Thymus (tissue), 11 donors: ENCODE results near the gene RP2. TPM values are rescaled to one million over a fixed set of nuclear protein-coding genes. Genes with fewer than 3 reads are reported as not detected.

Experiments
- DNase-seq, 9 donors: peaks; one replicate each; pipeline ENCODE4 v3.0.0-alpha.2; 2013; ENCODE audit warnings: low spot score in 9 of 9, low read depth in 6 of 9, missing footprints in 1 of 9
- H3K27ac ChIP-seq, 2 donors: one replicate each; pipeline ENCODE4 v1.5.1; 2013; ENCODE audit warnings: control low read depth in 1 of 2, low read depth in 1 of 2, low read length in 1 of 2, mild to moderate bottlenecking in 1 of 2, moderate library complexity in 1 of 2
- H3K27me3 ChIP-seq, 2 donors: one replicate each; pipeline ENCODE4 v1.5.1; 2013; ENCODE audit warnings: low read length in 1 of 2; ENCODE audit not compliant: control insufficient read depth in 2 of 2, insufficient read depth in 1 of 2
- H3K36me3 ChIP-seq, 2 donors: one replicate each; pipeline ENCODE4 v1.5.1; 2013; ENCODE audit warnings: low read length in 1 of 2, mild to moderate bottlenecking in 1 of 2, moderate library complexity in 1 of 2; ENCODE audit not compliant: control insufficient read depth in 2 of 2, insufficient read depth in 2 of 2
- H3K4me1 ChIP-seq, 2 donors: one replicate each; pipeline ENCODE4 v1.5.1; 2013; ENCODE audit warnings: low read length in 2 of 2; ENCODE audit not compliant: control insufficient read depth in 2 of 2, insufficient read depth in 2 of 2
- H3K4me3 ChIP-seq, 2 donors: one replicate each; pipeline ENCODE4 v1.5.1; 2013; ENCODE audit warnings: low read length in 2 of 2, control low read depth in 1 of 2, mild to moderate bottlenecking in 1 of 2
- H3K9me3 ChIP-seq, 2 donors: one replicate each; pipeline ENCODE4 v1.5.1; 2013; ENCODE audit warnings: low read length in 1 of 2, mild to moderate bottlenecking in 1 of 2; ENCODE audit not compliant: control insufficient read depth in 2 of 2, insufficient read depth in 1 of 2
- WGBS: extraction: QIAGEN DNeasy Blood & Tissue Kit; methylation state at CpG from one replicate; pipeline ENCODE4 v1.1.7; 2013; 5-methylcytosine and 5-hydroxymethylcytosine counted together
- polyA plus RNA-seq: library from polyadenylated mRNA; stranded (reverse); fragments of 200-250 nt; gene quantifications from one replicate; pipeline ENCODE4 v1.2.3, GENCODE V29; 2013
- total RNA-seq: library from RNA; stranded (reverse); fragments of 120-200 nt; gene quantifications from one replicate; pipeline ENCODE4 v1.2.4, GENCODE V29; 2013
- donor health status: healthy.

The RP2 gene
- total and polyA plus RNA-seq, 2 donors = 7.9 to 8.5 TPM

DNA sequence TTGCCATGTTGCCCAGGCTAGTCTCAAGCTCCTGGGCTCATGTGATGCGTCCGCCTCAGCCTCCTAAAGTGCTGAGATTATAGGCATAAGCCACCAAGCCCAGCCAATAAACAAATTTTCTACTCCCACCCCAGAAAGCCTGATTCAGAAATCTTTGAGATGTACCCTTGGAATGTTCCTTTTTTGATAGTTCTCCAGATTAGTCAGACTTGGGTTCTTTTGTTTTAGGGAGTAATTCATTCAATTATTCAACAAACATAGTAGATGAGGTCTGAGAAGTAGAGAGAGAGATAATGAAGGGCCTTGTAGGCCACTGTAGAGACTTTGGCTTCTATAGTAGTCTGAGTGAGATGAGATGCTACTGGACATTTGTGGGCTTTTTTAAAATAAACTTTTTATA is 27.8 kb downstream of the RP2 start:
- Histone ChIP-seq H3K9me3 (no peaks in the 10 kb centered on the region), H3K4me3 (no peak overlapping the region), H3K4me1 (no peaks in the 10 kb centered on the region), H3K27ac (no peak overlapping the region), H3K36me3 (no peaks in the 10 kb centered on the region), H3K27me3 (no peaks in the 10 kb centered on the region)
- DNase-seq = no peak
- 97% methylated on average over 2 of the region's 2 CpGs for WGBS

DNA sequence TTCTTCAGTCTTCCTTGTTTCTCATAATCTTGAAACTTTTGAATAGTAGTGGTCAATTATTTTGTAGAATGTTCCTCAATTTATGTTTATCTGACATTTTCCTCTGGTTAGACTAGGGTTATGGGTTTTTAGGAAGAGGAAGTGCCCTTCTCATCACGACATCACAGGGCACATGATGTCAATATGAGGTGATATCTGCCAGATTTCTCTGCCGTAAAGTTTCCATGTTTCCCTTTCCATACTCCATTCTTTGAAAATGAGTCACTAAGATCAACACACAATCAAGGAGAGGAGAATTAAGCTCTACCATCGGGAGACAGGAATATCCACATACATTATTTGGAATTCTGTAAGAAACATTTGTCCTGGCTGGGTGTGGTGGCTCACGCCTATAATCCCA is 28.4 kb downstream of the RP2 start:
- no peak overlapping the region for H3K27ac ChIP-seq
- H3K27me3 ChIP-seq = no peaks in the 10 kb centered on the region
- 96% methylated on average over 4 of the region's 4 CpGs for WGBS
- H3K4me3 ChIP-seq = no peak overlapping the region
- H3K4me1 ChIP-seq = no peaks in the 10 kb centered on the region
- H3K36me3 ChIP-seq = no peaks in the 10 kb centered on the region
- H3K9me3 ChIP-seq = no peaks in the 10 kb centered on the region
- DNase-seq = no peak

GRCh38 chrX:46866726-46867125 is 29.9 kb downstream of the RP2 start:
- H3K4me3 ChIP-seq = no peak overlapping the region
- no peaks in the 10 kb centered on the region for H3K4me1 ChIP-seq
- no peaks in the 10 kb centered on the region for H3K9me3 ChIP-seq
- no peaks in the 10 kb centered on the region for H3K36me3 ChIP-seq
- no peak overlapping the region for H3K27ac ChIP-seq
- no peaks in the 10 kb centered on the region for H3K27me3 ChIP-seq
- DNase-seq = no peak

GRCh38 chrX:46873746-46874145 is 36.9 kb downstream of the RP2 start:
- WGBS = 97% methylated on average over 2 of the region's 2 CpGs
- no peak overlapping the region for H3K4me3 ChIP-seq
- H3K36me3 ChIP-seq = no peaks in the 10 kb centered on the region
- H3K27ac ChIP-seq = no peak overlapping the region
- H3K9me3 ChIP-seq = no peaks in the 10 kb centered on the region
- H3K27me3 ChIP-seq = no peaks in the 10 kb centered on the region
- H3K4me1 ChIP-seq = no peaks in the 10 kb centered on the region
- no peak for DNase-seq

GRCh38 chrX:46876901-46877300 is 40.1 kb downstream of the RP2 start:
- DNase-seq = no peak

GRCh38 chrX:46882266-46882665 is 45.4 kb downstream of the RP2 start:
- no peaks in the 10 kb centered on the region for H3K4me1 ChIP-seq
- no peaks in the 10 kb centered on the region for H3K9me3 ChIP-seq
- no peak overlapping the region for H3K27ac ChIP-seq
- DNase-seq = no peak
- H3K36me3 ChIP-seq = peaks cover 0 to 3% of the 10 kb centered on the region in 2 donors
- H3K4me3 ChIP-seq = no peak overlapping the region
- no peaks in the 10 kb centered on the region for H3K27me3 ChIP-seq
- WGBS = 96% methylated on average over 1 of the region's 1 CpG

More at GRCh38 chrX:46876901-46877300, 40.1 kb downstream of the RP2 start:
- no peaks in the 10 kb centered on the region for H3K9me3 ChIP-seq
- H3K27me3 ChIP-seq = no peaks in the 10 kb centered on the region
- no peak overlapping the region for H3K27ac ChIP-seq
- no peaks in the 10 kb centered on the region for H3K36me3 ChIP-seq
- H3K4me1 ChIP-seq = no peaks in the 10 kb centered on the region
- no peak overlapping the region for H3K4me3 ChIP-seq

GRCh38 chrX:46884799-46885198 is 48.0 kb downstream of the RP2 start:
- Histone ChIP-seq H3K4me3 (no peak overlapping the region), H3K4me1 (no peaks in the 10 kb centered on the region), H3K27me3 (no peaks in the 10 kb centered on the region), H3K27ac (no peak overlapping the region), H3K9me3 (no peaks in the 10 kb centered on the region), H3K36me3 (peaks cover under 1 to 3% of the 10 kb centered on the region in 2 donors)
- no peak for DNase-seq
- 59% methylated on average over 3 of the region's 3 CpGs for WGBS

- H3K27me3 ChIP-seq = no peaks in the 10 kb centered on the region
- no peak for DNase-seq
- H3K36me3 ChIP-seq = no peaks in the 10 kb centered on the region
- no peaks in the 10 kb centered on the region for H3K9me3 ChIP-seq
- no peak overlapping the region for H3K4me3 ChIP-seq
- H3K27ac ChIP-seq = no peak overlapping the region
- no peaks in the 10 kb centered on the region for H3K4me1 ChIP-seq
These were observed 61.4 kb downstream of the RP2 start for GRCh38 chrX:46898207-46898606.

- peaks cover 0 to 3% of the 10 kb centered on the region in 2 donors for H3K27me3 ChIP-seq
- peak in 6 of 9 donors; percentile 18 to 72 (median 40) for DNase-seq
- no peaks in the 10 kb centered on the region for H3K4me1 ChIP-seq
- whole genome bisulfite sequencing = 2% methylated on average over 14 of the region's 14 CpGs
- H3K9me3 ChIP-seq = no peaks in the 10 kb centered on the region
- H3K27ac ChIP-seq = no peak overlapping the region
- H3K4me3 ChIP-seq = peak overlapping the region; percentile 30 to 41
- H3K36me3 ChIP-seq = no peaks in the 10 kb centered on the region
These were observed 66.8 kb downstream of the RP2 start for GRCh38 chrX:46903458-46904242.
